Gastroesophageal sphincter (tissue), 3 donors: Measurements from ENCODE around the gene SEMG2.

Source experiments
- EP300 ChIP-seq: sonication (generic); formaldehyde crosslinking; IDR thresholded peaks from one replicate; pipeline ENCODE4 v1.6.1; 2017; ENCODE audit warnings: antibody characterized with exemption, mild to moderate bottlenecking
- POLR2A ChIP-seq, 2 donors: fragments of 450-650 bp; IDR thresholded peaks; one replicate each; pipeline ENCODE4 v1.6.1; 2017; ENCODE audit warnings: antibody characterized with exemption in 2 of 2, mild to moderate bottlenecking in 2 of 2, moderate library complexity in 1 of 2
- POLR2AphosphoS5 ChIP-seq: sonication (generic); formaldehyde crosslinking; IDR thresholded peaks from one replicate; pipeline ENCODE4 v1.6.1; 2017; ENCODE audit warnings: antibody characterized with exemption
- TF ChIP-seq, protein P1 (sequence below), 4 experiments: fragments of 200-600 bp in 2 of 4; fragments of 450-650 bp in 2 of 4; sonication (generic) in 1 of 4; IDR thresholded peaks; one replicate each; pipeline ENCODE4 v1.5.1; 2017 to 2019; ENCODE audit warnings: antibody characterized with exemption in 4 of 4, mild to moderate bottlenecking in 2 of 4, moderate library complexity in 2 of 4

DNA sequence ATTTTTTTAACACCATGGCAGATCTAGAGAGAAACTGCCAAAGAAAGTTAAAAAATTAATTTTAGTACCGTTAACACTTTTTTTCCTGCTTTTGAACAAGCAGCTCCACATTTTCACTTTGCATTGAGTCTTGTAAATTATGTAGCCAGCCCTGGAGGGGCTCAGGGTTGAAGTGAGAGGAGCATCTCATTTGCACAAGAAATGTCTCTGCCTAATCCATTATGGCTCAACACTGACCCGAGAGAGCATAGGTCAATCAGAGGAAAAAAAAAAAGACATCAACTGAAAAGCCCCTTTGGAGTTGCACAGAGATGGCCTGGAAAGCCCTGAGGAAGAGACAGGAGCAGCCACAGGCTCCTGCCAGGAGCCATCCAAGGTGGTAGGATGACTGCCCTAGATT, 37.5 kb downstream of the SEMG2 start:
- TF ChIP-seq POLR2A (IDR thresholded peaks at IDR 0.05) = no peak
- TF ChIP-seq, protein P1, sequence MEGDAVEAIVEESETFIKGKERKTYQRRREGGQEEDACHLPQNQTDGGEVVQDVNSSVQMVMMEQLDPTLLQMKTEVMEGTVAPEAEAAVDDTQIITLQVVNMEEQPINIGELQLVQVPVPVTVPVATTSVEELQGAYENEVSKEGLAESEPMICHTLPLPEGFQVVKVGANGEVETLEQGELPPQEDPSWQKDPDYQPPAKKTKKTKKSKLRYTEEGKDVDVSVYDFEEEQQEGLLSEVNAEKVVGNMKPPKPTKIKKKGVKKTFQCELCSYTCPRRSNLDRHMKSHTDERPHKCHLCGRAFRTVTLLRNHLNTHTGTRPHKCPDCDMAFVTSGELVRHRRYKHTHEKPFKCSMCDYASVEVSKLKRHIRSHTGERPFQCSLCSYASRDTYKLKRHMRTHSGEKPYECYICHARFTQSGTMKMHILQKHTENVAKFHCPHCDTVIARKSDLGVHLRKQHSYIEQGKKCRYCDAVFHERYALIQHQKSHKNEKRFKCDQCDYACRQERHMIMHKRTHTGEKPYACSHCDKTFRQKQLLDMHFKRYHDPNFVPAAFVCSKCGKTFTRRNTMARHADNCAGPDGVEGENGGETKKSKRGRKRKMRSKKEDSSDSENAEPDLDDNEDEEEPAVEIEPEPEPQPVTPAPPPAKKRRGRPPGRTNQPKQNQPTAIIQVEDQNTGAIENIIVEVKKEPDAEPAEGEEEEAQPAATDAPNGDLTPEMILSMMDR (IDR thresholded peaks at IDR 0.05) = no peak
- TF ChIP-seq EP300 = no peak
- TF ChIP-seq POLR2AphosphoS5 = no peak
